Gastroesophageal sphincter (tissue), 4 donors: ENCODE results near the gene FAM53B. TPM values are rescaled to one million over a fixed set of nuclear protein-coding genes. Genes with fewer than 3 reads are reported as not detected.

Source experiments
- ATAC-seq: fragments of 150-250 bp; one replicate; pipeline ENCODE4 v1.9.1; 2016; ENCODE audit warnings: mild to moderate bottlenecking, moderate library complexity
- H3K27ac ChIP-seq, 4 donors: fragments of 200-600 bp; sonication (generic) in 3 of 4; 1 replicate in 3 of 4; 2 replicates in 1 of 4; pipeline ENCODE4 v1.5.1; 2016 to 2019
- H3K27me3 ChIP-seq: fragments of 200-600 bp; sonication (generic); one replicate; pipeline ENCODE4 v1.5.1; 2019
- H3K36me3 ChIP-seq, 2 donors: fragments of 200-600 bp; sonication (generic); one replicate each; pipeline ENCODE4 v1.5.1; 2019; ENCODE audit warnings: control low read depth in 1 of 2
- H3K4me1 ChIP-seq, 3 donors: fragments of 200-600 bp; sonication (generic); 1 replicate in 2 of 3; 2 replicates in 1 of 3; pipeline ENCODE4 v1.5.1; 2016 to 2019; ENCODE audit warnings: control low read depth in 2 of 3
- H3K4me3 ChIP-seq, 2 donors: fragments of 200-600 bp; sonication (generic); one replicate each; pipeline ENCODE4 v1.5.1; 2019; ENCODE audit warnings: mild to moderate bottlenecking in 1 of 2, moderate library complexity in 1 of 2
- H3K9me3 ChIP-seq, 3 donors: fragments of 200-600 bp; sonication (generic); one replicate each; pipeline ENCODE4 v1.5.1; 2017 to 2019; ENCODE audit warnings: control low read depth in 2 of 3
- EP300 ChIP-seq: sonication (generic); formaldehyde crosslinking; IDR thresholded peaks from one replicate; pipeline ENCODE4 v1.6.1; 2017; ENCODE audit warnings: antibody characterized with exemption, mild to moderate bottlenecking
- POLR2A ChIP-seq, 2 donors: fragments of 450-650 bp; IDR thresholded peaks; one replicate each; pipeline ENCODE4 v1.6.1; 2017; ENCODE audit warnings: antibody characterized with exemption in 2 of 2, mild to moderate bottlenecking in 2 of 2, moderate library complexity in 1 of 2
- POLR2AphosphoS5 ChIP-seq: sonication (generic); formaldehyde crosslinking; IDR thresholded peaks from one replicate; pipeline ENCODE4 v1.6.1; 2017; ENCODE audit warnings: antibody characterized with exemption
- WGBS, 2 donors: methylation state at CpG; one replicate each; pipeline ENCODE4 v1.1.5; 2018; ENCODE audit warnings: low coverage in 1 of 2; 5-methylcytosine and 5-hydroxymethylcytosine counted together
- total RNA-seq, 4 donors: library from RNA; depleted of rRNA; stranded (reverse); fragments of >200 nt; gene quantifications; one replicate each; pipeline ENCODE4 v1.1.0, GENCODE V29; 2016
- TF ChIP-seq, protein P1 (sequence below), 4 experiments: fragments of 200-600 bp in 2 of 4; fragments of 450-650 bp in 2 of 4; sonication (generic) in 1 of 4; IDR thresholded peaks; one replicate each; pipeline ENCODE4 v1.5.1; 2017 to 2019; ENCODE audit warnings: antibody characterized with exemption in 4 of 4, mild to moderate bottlenecking in 2 of 4, moderate library complexity in 2 of 4

FAM53B gene
- total RNA-seq, 4 donors from 2014 or later: 24.5 to 33.0 (median 30.2) TPM

- H3K9me3 ChIP-seq: no peaks in the 10 kb centered on the region
- TF ChIP-seq POLR2AphosphoS5: no peak
- TF ChIP-seq POLR2A (IDR thresholded peaks at IDR 0.05): no peak
- TF ChIP-seq, protein P1, sequence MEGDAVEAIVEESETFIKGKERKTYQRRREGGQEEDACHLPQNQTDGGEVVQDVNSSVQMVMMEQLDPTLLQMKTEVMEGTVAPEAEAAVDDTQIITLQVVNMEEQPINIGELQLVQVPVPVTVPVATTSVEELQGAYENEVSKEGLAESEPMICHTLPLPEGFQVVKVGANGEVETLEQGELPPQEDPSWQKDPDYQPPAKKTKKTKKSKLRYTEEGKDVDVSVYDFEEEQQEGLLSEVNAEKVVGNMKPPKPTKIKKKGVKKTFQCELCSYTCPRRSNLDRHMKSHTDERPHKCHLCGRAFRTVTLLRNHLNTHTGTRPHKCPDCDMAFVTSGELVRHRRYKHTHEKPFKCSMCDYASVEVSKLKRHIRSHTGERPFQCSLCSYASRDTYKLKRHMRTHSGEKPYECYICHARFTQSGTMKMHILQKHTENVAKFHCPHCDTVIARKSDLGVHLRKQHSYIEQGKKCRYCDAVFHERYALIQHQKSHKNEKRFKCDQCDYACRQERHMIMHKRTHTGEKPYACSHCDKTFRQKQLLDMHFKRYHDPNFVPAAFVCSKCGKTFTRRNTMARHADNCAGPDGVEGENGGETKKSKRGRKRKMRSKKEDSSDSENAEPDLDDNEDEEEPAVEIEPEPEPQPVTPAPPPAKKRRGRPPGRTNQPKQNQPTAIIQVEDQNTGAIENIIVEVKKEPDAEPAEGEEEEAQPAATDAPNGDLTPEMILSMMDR (IDR thresholded peaks at IDR 0.05): no peak
- TF ChIP-seq EP300: no peak
- no peaks in the 10 kb centered on the region for H3K27me3 ChIP-seq
- WGBS, 2 donors: no CpG with 5 or more reads among the region's 20 CpGs
- no peak overlapping the region for H3K27ac ChIP-seq
- H3K36me3 ChIP-seq: no peaks in the 10 kb centered on the region
- no peaks in the 10 kb centered on the region for H3K4me1 ChIP-seq
- H3K4me3 ChIP-seq: no peak overlapping the region
- ATAC-seq: no peak
Observed at GRCh38 chr10:124576526-124577420, 167.4 kb downstream of the FAM53B start.

DNA sequence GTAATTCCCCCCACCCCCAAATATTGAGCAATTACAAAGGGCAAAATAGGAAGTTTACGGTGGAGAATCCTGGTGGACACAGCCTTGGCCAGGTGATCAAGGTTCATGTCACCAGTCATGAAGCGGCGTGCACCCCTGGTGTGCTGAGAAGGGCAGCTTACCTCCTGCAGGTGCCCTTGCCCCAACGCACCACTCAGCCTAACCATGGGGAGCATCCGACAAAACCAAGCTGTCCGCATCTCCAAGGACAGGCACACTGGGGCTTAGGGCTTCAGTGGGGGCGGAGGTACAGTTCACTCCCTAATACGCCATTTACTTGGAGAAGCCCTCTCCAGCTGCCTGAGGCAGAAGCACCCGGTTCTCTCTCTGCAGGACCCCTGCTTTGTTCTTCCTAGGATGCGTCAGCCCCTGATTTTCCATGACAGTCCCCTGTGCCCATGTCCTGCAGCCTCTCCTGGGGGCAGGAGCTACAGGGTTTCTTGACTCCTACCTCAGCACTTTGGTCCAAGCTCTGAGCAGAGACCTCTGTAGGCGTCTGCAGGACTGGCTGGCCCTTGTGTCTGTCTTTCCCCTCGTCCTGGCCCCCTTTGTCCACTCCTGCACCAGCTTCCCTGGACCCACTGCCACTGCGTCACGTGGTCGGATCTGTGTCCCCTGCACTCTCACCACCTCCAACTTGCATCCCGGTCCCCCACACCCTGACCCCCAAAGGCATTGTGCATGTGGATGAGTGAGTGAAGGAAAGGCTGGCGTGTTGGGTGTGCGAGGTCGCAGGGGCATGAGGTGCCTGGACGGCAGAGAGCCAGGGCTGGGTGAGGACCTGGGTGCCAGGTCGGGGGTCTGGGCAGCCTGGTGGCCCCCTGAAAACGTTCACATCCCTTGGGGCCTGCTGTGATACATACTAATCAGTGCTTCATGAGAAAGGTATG is 168.8 kb downstream of the FAM53B start:
- no peak for ATAC-seq
- Histone ChIP-seq H3K4me1 (no peaks in the 10 kb centered on the region), H3K36me3 (no peaks in the 10 kb centered on the region), H3K27me3 (no peaks in the 10 kb centered on the region), H3K9me3 (no peaks in the 10 kb centered on the region), H3K4me3 (no peak overlapping the region), H3K27ac (no peak overlapping the region)
- WGBS, 2 donors: 81 to 100% methylated on average over 4 of the region's 22 CpGs
- TF ChIP-seq, protein P1 (IDR thresholded peaks at IDR 0.05): no peak
- no peak for TF ChIP-seq EP300
- TF ChIP-seq POLR2AphosphoS5: no peak
- no peak for TF ChIP-seq POLR2A (IDR thresholded peaks at IDR 0.05)

DNA sequence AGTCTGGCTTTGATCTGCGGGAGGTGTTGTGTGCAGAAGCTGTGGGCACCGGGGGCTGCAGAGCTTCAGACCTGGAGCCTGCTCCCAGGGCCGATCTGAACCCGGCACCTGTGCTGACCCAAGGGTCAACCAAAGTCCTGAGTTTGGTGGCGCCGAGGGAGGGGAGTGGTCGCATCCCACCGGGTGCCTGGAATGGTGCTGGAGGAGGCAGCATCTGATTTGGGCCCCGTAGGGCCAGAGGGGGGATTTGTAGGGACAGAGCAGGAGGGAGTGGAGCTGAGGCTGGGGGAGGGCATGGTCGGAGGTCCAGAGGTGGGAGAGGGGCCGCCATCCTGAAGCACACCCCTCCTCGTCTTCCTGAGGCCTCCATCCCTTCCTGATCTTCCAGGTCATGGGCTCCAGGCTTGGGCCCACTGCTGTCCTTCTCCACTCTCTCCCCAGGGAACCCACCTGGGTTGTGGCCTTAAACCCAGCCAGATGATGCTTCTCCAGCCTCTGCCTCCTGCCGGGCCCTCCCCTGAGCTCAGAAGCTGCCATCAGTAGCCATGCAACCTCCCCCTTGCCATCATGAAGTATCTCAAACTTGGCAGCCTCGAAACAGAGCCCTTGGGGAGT is 169.6 kb downstream of the FAM53B start:
- Histone ChIP-seq H3K4me3 (no peak overlapping the region), H3K36me3 (no peaks in the 10 kb centered on the region), H3K27me3 (no peaks in the 10 kb centered on the region), H3K27ac (no peak overlapping the region), H3K9me3 (no peaks in the 10 kb centered on the region), H3K4me1 (no peaks in the 10 kb centered on the region)
- 60 to 93% methylated on average over 1 to 3 of the region's 14 CpGs for WGBS, 2 donors
- TF ChIP-seq POLR2A (IDR thresholded peaks at IDR 0.05): no peak
- TF ChIP-seq, protein P1 (IDR thresholded peaks at IDR 0.05): no peak
- no peak for TF ChIP-seq EP300
- ATAC-seq: no peak

DNA sequence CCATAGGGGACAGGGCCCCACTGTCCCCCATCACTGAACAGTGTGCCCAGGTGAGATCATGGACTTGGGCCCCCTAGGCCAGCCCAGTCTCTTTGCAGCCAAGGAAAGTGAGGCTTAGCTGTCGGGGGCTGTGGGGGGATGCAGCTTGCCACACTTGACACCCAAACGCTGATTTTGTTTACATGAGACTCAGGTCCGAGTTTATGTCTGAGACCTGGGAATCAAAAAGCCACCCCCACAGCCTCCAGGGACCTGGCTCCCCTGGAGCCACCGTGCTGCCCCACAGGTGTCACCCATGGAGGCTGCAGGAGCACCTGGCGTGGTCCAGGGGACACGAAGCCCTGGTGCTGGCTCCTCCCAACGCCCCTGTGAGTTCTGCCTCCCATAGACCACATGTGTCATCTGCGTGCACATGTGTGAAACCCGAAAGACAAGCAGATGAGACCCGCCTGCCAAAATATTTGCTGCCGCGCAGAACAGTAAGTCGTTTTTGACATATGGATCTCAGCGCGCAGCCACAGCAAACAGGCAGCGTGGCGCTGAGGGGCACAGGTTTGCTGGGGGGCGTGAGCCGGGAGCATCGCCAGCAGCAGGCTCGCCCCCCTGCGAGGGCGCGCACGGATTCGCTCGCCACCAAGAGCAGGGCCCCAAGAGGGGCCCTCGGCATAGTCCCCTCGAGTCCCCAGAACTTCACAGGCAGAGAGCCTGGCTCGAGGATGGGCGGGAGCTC is 170.3 kb downstream of the FAM53B start:
- H3K4me3 ChIP-seq: no peak overlapping the region
- H3K27me3 ChIP-seq: no peaks in the 10 kb centered on the region
- no peaks in the 10 kb centered on the region for H3K36me3 ChIP-seq
- H3K27ac ChIP-seq: no peak overlapping the region
- no peaks in the 10 kb centered on the region for H3K4me1 ChIP-seq
- no peaks in the 10 kb centered on the region for H3K9me3 ChIP-seq
- no peak for TF ChIP-seq EP300
- TF ChIP-seq POLR2AphosphoS5: no peak
- TF ChIP-seq, protein P1 (IDR thresholded peaks at IDR 0.05): no peak
- no peak for TF ChIP-seq POLR2A (IDR thresholded peaks at IDR 0.05)
- 80% methylated on average over 1 of the region's 31 CpGs; no CpG with 5 or more reads in 1 of the 2 donors for WGBS, 2 donors
- no peak for ATAC-seq
